Hypothalamus (tissue), 51 donors: ENCODE measurements around the gene TSPAN9.

Source experiments
- DNase-seq, 51 donors: peaks; one replicate each; lab custom pipeline; 2025; lab: John Stamatoyannopoulos, UW

TSPAN9 gene

DNA sequence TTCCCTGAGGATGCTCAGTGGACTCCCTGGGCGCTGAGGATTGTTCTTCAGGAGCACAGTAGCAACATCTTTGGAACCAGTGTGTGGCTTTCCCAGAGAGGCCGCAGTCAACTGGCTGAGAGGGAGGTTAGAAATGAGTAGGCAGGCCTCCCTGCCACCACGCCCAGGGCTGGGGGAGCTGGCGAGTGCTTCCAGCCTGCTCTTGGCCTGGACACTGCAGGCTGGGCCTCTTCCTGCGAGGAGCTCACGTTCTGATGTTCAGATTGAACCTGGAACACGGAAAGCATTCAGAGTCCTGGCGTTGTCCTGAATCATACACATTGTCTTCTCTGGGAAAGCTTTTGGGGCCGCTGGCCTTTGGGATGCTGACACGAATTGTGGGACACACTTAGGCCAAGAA lies 15.6 kb downstream of the TSPAN9 start:
- DNase-seq = no peak

DNA sequence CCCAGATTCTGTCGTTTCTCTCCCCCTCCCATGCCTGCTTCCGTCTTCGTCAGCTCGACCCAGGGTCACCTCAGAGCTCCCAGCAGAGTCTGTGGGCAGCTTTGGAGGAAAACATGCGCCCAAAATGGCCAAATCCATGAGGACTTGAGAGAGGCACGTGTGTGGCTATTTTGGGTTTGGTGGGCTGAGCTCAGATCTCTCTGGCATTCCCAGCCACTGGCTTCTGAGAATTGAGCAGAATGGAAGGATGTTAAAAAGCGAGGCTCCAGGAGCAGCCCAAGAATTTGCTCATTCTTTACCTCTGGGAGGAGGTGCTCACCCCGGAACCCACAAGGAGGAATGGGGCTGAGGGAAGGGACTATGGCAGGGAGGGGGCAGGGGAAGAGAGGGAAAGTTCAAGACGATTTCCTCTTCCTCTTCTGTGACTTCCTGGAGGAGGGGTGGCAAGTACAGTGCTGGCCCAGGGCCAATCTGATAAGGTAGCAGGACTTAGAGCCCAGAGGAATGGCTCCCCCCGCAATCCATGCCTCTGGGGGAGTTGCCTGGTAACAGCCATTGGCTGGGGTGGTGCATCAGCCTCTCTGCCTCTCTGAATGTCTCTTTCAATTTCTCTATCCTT lies 20.1 kb downstream of the TSPAN9 start:
- no peak for DNase-seq

DNA sequence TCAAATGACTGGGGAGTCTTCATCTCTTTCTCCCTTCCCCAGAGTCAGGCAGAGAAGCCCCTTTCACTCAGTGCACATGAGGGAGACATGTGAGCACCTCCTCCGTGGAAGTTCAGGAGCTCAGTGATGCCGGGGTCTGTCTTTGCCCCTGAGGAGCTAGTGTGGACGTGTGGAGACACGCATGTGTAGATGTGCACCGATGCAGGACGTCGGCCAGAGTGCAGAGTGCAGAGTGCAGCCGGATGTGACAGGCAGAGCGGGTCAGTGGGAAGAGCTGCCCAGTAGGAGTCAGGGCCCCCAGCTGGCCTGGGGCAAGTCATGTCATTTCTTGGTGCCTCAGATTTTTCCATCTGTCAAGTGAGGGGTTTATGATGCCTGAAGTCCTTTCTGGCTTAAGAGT lies 20.7 kb downstream of the TSPAN9 start:
- DNase-seq = no peak

DNA sequence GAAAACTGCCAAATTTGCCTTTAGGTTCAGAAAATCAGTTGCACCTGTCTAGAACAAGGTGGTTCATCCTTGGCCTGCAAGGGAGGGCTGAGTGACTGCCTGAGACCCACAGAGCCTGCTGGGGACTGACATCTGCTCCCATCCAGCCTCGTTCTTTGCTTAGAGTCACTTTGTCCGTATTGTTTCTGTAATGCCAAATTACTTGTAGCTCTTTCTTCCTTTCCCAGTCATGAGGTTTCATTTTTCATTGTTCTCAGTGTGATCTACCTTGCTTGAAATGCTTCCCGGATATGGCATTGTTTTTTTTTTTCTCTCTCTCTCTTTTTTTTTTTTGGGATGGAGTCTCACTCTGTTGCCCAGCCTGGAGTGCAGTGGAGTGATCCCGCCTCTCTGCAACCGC lies 21.3 kb downstream of the TSPAN9 start:
- DNase-seq = no peak

DNA sequence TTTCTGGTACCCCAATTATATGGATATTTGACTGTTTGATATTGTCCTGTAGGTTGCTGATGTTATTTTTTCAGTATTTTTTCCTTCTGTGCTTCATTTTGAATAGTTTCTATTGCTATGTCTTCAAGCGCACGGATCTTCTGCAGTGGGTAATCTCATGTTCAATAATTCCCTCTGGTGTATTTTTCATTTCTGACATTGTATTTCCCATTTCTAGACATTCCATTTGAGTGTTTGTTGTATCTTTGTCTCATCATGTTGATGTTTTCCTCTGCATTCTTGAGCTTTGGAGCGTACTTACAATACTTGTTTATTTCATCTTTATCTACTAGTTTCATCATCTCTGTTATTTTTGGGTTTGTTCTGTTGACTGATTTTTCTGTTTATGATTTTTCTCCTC lies 22.0 kb downstream of the TSPAN9 start:
- DNase-seq = no peak

DNA sequence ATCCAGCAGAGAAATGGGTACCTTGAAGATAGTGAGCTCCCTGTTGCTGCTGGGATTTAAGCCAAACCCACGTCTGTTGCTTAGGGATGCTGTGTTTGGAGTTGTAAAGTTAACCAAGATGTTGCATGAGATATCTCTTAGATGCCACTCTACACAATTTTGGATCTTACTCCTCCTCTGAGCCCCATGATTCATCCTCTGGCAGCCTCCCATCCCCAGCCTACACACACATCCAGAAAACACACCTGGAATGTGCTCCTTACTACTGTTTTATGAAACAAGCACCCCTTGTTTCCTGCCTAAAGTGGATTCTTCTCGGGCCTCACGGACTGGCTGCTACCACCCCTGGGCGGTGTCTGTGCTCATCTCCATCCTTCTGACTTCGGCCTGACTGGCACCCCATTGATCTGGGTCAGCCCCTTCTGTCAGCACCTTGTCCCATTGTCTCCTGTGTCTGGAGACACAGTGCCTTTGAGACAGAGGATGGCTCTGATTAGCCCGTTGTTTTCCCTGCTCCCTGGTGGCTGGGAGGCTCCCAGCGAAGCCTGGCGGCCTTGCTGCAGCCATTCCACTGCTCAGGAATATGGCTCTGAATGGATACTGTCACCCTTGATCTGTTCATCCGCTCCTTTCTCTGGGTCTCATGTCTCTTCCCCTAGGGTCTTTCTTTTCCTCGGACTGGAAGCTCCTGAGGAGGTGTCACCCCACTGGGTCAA lies 24.3 kb downstream of the TSPAN9 start:
- DNase-seq = no peak

DNA sequence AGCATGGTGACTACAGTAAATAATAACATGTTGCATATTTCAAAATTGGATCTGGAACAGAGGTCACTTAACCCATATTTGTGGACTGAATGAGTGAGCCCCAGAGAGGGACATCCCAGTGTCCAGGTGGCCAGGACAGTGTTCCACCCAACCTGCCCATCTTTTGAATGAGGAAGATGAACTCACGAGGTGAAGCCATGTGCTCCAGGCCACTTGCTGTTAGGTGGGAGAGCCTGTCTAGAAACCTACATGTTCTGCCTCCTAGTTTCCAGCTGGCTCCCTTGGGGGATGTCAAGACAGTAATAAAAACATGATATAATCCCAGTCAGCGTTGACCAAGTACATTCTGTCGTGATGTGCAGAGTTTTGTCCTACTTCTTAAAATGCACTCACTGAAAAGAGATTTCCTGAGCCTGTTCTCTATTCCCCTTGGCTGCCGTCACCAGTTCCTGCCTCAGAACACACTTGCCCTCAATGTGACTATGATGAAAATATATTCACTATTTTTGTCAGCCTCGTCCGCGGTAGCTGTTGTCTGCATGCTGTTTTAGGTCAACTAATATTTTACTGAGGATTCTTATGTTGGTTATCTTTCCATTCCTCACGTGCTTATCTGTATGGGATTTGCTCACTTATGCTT lies 25.7 kb downstream of the TSPAN9 start:
- no peak for DNase-seq

DNA sequence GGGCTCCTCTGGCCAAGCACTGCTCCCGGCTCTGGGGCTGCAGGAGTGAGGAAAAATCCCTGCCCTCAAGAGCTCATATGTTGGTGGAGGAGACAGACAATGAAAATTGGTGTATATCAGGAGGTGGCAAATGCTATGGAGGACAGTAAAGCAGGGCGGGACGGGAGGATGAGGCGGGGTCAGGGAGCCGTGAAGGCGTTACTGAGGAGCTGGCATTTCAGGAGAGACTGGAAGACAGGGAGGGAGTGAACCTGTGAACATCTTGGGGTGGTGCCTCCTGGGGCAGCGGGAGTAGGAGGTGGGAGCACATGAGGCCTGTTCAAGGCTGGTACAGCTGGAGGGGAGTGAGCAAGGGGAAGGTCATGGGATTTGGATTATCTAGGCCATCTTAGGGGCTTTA lies 26.6 kb downstream of the TSPAN9 start:
- DNase-seq = no peak

DNA sequence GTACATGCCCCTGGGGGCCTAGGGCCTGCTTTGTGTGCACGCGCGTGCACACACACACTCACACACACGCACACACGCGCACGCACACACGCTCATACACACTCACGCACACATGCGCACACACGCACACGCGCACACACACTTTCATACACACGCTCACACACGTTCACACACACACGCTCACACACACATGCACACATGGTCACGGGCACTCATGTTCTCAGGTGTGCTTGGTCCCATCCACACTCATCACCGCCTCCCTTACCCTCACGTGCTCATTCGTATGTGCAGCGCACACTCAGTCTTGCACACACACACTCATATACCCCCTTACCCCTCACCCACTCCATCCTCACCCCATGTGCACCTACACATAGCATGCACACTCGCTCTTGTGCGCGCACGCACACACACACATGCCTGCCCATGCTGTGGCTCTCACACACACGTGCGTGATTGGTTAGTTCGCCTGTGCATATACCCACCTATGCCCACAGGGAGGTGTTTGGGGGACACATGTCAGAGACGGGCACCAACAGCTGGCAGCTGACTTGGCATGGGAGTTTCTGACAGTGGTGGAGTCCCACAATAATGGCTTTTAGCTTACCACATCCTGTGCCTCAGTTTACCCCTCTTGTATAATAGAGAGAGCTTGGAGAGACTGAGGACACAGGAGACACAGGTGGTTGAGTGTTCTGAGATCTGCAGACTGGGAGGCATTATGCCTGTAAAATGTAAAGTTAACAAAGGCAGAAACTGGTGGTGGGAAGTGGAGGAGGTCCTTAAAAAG lies 28.7 kb downstream of the TSPAN9 start:
- no peak for DNase-seq

DNA sequence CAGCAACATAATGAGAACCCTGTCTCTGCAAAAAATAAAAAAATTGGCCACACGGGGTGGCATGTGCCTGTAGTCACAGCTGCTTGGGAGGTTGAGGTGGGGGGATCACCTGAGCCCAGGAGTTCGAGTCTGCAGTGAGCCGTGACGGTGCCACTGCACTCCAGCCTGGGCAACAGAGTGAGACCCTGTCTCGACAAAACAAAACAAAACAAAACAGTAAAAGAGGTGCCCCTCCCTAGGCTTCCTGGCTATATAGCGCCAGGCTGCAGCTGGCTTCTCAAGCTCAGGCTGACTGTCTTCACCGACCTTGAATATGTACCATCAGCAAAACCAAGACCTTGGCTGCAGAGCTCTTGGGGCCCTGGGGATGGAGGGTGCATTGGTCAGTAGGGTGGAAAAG lies 29.4 kb downstream of the TSPAN9 start:
- no peak for DNase-seq

DNA sequence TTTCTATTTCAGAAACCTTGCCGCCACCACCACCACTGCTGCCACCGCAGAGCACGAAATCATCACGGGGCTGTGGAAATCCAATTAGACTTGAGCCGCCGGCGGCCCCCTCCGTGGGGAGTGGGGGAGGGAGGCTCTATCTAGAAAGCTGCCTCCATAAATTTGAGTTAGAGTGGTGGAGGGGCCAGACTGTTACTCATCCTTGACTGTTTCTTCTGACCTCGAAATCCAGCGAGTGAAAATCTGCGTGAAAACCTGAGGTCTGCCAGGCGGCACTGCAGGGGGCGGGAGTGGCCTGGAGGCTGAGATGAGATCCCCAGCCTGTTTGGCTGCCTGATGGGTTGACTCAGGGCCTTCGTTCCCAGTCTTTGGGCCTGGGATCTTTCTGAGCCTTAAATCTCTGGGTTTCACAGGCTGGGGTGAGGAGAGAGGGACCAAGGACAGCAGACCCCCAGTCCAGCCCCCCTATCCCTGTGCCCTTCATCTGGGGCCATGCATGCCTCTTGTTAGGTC lies 29.9 kb downstream of the TSPAN9 start:
- no peak for DNase-seq

DNA sequence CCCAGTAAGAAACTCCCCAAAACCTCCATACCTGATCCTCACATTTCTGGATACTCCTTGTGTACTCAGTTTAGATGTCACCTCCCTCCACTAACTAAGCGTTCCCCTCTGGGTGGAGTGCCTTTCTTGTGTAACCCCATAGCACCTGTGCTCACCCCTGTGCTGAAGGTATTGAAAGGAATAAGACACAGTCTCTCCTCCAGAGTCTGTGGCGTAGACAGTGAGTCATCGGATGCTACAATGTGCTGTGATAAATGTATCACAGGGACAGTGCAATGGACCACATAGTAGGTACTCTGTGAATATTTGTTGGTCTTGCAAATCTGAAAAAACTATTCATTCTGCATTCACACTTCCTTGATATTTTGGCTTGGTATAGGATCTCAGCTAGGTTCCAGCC lies 30.8 kb downstream of the TSPAN9 start:
- DNase-seq = no peak

DNA sequence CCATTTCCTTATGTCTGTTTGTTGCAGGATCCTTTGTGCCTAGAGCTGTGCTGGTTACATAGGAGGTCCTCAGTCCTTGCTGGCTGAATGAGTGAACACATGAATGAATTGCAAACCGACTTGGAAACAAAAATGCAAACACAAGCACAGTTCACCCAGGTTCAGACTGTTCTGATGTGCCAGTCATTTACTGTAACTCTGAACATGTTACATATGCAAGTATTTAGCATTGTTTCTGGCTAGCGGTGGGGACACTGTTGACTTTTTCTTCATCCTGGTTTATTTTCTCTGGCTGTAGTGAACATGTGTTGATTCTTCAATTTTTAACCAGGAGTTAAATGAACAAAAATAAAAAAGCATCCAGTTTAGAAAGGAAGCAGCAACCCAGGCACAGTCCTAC lies 33.4 kb downstream of the TSPAN9 start:
- DNase-seq = no peak

DNA sequence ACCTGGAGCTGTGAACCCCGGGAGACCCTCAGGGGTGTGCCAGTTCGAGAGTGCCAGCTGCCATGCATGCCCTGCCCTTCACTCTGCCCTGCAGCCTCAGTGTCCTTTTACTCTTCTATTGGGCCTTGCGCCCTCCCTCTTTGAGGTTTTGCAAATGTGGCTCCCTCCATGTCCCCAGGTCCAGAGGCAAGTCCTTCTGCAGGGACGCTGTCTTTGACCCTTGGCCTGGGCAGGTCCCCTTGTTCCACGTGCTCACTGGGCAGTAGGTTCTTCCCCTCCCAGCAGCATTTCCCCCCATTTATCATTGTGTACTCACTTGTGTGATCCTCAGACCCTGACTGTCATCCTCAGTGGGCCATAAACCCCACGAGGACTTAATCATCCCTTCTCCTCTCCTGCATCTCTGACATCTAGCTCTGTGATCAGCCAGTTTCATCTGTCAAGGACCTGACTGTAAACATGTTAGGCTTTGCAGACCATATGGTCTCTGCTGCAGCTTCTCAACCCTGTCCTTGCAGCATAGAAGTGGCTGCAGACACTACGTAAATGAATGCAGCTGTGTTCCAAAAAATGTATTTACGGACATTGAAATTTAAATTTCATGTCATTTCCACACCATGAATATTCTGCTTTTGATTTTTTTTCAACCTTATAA lies 36.6 kb downstream of the TSPAN9 start:
- no peak for DNase-seq

DNA sequence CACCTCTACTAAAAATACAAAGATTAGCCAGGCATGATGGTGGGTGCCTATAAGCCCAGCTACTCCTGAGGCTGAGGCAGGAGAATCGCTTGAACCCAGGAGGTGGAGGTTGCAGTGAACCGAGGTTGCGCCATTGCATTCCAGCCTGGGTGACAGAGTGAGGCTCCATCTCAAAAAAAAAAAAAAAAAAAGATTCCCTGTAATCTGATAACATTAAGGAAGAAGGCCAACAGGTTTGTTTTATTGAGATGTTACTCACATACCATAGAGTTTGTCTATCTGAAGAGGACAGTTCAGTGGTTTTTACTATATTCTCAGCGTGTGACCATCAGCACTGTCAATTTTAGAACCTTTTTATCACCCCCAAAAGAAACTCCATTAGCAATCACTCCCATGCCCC lies 37.5 kb downstream of the TSPAN9 start:
- DNase-seq = no peak

DNA sequence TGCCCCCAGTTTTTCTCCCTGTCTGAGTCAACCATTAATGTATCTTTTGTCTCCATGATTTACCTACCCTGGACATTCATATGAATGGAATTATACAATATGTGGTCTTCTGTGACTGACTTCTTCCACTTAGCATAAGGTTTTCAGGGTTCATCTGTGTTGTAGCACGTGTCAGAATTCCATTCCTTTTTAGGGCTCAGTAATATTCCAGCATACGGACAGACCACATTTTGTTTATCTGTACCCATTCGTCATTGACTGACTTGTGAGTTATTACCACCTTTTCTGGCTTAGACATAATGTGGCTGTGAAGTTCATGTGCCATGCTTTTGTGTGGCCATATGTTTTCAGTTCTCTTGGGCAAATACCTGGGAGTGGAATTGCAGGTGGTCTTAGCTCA lies 37.9 kb downstream of the TSPAN9 start:
- DNase-seq = no peak

DNA sequence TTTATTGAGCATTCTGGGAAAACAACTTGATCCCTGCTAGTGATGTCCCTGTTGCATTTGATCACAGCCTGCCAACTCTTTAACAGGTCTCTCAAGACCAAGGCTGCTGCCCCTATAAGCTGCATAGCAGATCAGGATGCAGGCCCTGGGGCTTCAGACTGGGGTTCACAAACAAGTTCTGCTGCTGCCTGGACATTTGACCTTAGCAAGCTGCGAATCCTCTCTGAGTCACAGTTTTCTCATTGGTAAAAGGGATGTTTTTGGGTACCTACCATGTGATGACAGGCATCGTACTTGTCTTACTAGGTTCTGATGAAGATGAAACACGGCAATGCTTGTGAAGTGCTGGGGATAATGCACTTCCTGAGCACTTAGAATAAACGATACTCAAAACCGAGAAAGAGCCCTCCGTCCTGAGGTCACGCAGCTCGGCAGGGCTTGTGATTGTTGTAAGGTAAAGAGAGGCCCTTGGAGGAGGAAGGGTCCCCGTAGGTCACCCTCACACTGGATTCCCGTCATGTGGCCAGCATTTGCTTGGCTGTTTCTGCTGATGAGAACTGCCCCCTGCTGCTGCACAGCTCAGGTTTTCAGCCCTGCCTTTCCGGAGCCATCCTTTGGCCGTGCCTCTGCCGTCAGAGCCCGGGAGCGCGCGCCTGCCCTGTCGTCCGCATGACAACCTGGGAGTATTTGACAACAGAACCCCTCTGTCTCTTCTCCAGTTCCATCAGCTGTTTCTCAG lies 39.1 kb downstream of the TSPAN9 start:
- DNase-seq = no peak

DNA sequence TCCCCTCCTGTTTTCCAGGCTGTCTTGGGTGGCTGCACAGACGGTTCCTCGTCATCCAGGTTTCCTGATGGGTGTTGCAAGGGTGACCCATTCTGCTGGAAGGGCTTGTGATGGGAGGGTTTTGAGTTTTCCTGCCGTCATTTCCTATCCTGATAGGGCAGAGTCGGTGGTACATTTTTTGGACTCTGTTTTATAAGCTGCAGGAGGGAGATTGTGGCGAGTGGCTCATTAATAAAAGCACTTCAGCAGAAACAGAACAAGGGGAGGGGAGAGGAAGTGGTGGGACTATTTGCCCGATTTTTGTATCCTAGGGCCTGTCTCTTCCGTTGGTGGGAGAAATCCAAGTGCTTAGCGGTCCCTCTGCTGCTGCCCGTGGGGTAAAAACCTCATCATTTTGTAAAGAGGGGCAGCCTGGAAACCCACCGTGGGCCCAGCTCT lies 40.0 kb downstream of the TSPAN9 start:
- DNase-seq = no peak

DNA sequence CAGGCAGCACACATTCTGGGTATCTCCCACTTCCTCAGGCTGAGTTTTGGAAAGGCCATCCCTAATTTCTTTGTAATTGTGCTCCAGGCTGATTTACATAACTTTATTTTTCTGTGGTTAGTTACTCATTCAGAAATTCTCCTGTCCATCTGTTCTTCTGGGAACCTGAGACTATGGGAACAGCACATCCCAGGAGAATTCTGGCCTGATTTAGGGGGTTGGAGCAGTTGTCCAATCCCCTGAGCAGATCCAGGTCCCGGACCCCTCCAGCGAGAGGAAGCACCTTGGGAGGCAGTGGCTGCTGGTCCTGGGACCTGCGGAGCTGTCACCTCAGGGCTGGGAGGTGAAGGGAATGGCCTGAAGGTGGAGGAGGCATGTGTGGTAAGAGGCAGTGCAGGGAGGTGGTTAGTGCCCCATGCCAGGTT lies 40.4 kb downstream of the TSPAN9 start:
- no peak for DNase-seq

DNA sequence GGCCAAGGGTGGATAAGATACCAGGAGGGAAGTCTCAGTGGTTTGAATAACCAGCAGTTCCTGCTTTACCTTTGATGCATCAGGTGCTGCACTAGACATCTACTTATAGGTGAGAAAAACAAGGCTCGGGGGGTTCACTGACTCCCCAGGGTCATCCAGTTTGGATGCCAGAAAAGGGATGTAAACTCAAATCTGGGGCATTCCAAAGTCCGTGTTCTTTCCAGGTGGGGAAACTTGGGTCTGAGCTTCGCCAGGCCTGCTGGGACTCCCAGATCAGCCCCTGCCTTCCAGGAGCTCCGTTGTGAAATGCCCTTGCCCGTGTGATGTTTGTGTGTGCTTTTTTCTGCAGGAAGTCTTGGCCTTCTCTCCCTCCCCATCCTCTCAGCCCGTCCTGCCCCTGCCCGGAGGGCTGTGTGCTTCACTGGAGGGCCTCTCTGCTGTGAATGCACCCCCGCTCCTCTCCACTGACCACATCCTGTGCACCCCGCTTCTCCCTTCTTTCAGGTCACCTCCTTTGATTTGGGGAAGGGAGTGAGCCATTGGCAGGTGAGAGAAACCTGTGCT lies 42.1 kb downstream of the TSPAN9 start:
- DNase-seq = no peak
